ENCODE data around the gene CTPS2.

CTPS2 gene

GRCh38 chrX:16544969-16545368, 167.5 kb downstream of the CTPS2 start:
- no peak for TF ChIP-seq CTCF (IDR thresholded peaks at IDR 0.05)
